ENCODE data around the gene GARIN5A. TPM values are rescaled to one million over a fixed set of nuclear protein-coding genes. Genes with fewer than 3 reads are reported as not detected.

GARIN5A gene
- total RNA-seq, 2 donors from 2014 or later, result 0.76 TPM; not detected in 1

- Mint-ChIP-seq H3K27ac (peak overlapping the region; percentile 52), H3K36me3 (ENCODE audit: insufficient read depth in 2 of 2) (no peaks in the 10 kb centered on the region), H3K4me1 (ENCODE audit: low read depth) (peaks cover 16% of the 10 kb centered on the region), H3K27me3 (ENCODE audit: low read depth) (peaks cover 18% of the 10 kb centered on the region), H3K9me3 (no peaks in the 10 kb centered on the region), H3K4me3 (no peak overlapping the region)
- DNase-seq (no peak), ATAC-seq (replicated peaks in 1 of 2) (no peak)
Observed at GRCh38 chr19:50512999-50513745, 36.5 kb upstream of the GARIN5A start.

GRCh38 chr19:50512112-50512998 is 35.7 kb upstream of the GARIN5A start:
- Mint-ChIP-seq H3K4me1 (ENCODE audit: low read depth) (peaks cover 16% of the 10 kb centered on the region), H3K27ac (no peak overlapping the region), H3K27me3 (ENCODE audit: low read depth) (peaks cover 18% of the 10 kb centered on the region), H3K4me3 (no peak overlapping the region), H3K36me3 (ENCODE audit: insufficient read depth in 2 of 2) (no peaks in the 10 kb centered on the region), H3K9me3 (no peaks in the 10 kb centered on the region)
- ATAC-seq (replicated peaks in 1 of 2) (no peak), DNase-seq (no peak)

GRCh38 chr19:50511069-50511822 is 34.6 kb upstream of the GARIN5A start, which contains the start of gene JOSD2:
Gene JOSD2 (minus strand): TSS chr19:50511191. CDS start chr19:50510431, 760 bp downstream.
- no peaks in the 10 kb centered on the region for H3K36me3 Mint-ChIP-seq (ENCODE audit: insufficient read depth in 2 of 2)
- H3K27ac Mint-ChIP-seq, result peak within 1 kb of the TSS; percentile 74
- no peaks in the 10 kb centered on the region for H3K9me3 Mint-ChIP-seq
- peak; percentile 92 to 93 for ATAC-seq (replicated peaks in 1 of 2)
- peaks cover 16% of the 10 kb centered on the region for H3K4me1 Mint-ChIP-seq (ENCODE audit: low read depth)
- H3K4me3 Mint-ChIP-seq, result peak within 1 kb of the TSS; percentile 72 to 76
- H3K27me3 Mint-ChIP-seq (ENCODE audit: low read depth), result peaks cover 17% of the 10 kb centered on the region
- peak; percentile 95 to 97 for DNase-seq

- Mint-ChIP-seq H3K36me3 (ENCODE audit: insufficient read depth in 2 of 2) (peaks cover 0 to 1% of the 10 kb centered on the region in 2 donors), H3K9me3 (no peaks in the 10 kb centered on the region), H3K4me3 (peak overlapping the region; percentile 72 to 76), H3K27ac (peak overlapping the region; percentile 74), H3K4me1 (ENCODE audit: low read depth) (peaks cover 16% of the 10 kb centered on the region), H3K27me3 (ENCODE audit: low read depth) (peaks cover 11% of the 10 kb centered on the region)
- DNase-seq (no peak), ATAC-seq (replicated peaks in 1 of 2) (no peak)
Observed at GRCh38 chr19:50510700-50511068, 34.0 kb upstream of the GARIN5A start.

- no peak for ATAC-seq (replicated peaks in 1 of 2)
- peak overlapping the region; percentile 74 for H3K27ac Mint-ChIP-seq
- H3K27me3 Mint-ChIP-seq (ENCODE audit: low read depth), result peaks cover 9% of the 10 kb centered on the region
- H3K4me1 Mint-ChIP-seq (ENCODE audit: low read depth), result peaks cover 16% of the 10 kb centered on the region
- no peak for DNase-seq
- H3K9me3 Mint-ChIP-seq, result no peaks in the 10 kb centered on the region
- peaks cover 0 to 4% of the 10 kb centered on the region in 2 donors for H3K36me3 Mint-ChIP-seq (ENCODE audit: insufficient read depth in 2 of 2)
- peak overlapping the region; percentile 72 to 76 for H3K4me3 Mint-ChIP-seq
Observed at GRCh38 chr19:50510121-50510670, 33.5 kb upstream of the GARIN5A start.

- Mint-ChIP-seq H3K27ac (peak overlapping the region; percentile 6), H3K9me3 (no peaks in the 10 kb centered on the region), H3K36me3 (ENCODE audit: insufficient read depth in 2 of 2) (peaks cover 0 to 4% of the 10 kb centered on the region in 2 donors), H3K4me3 (peak overlapping the region; percentile 39 to 76), H3K4me1 (ENCODE audit: low read depth) (peaks cover 16% of the 10 kb centered on the region), H3K27me3 (ENCODE audit: low read depth) (peaks cover 3% of the 10 kb centered on the region)
- ATAC-seq (replicated peaks in 1 of 2) (no peak), DNase-seq (no peak)
Observed at GRCh38 chr19:50509366-50509765, 32.7 kb upstream of the GARIN5A start.

GRCh38 chr19:50508843-50509190 is 32.2 kb upstream of the GARIN5A start:
- no peaks in the 10 kb centered on the region for H3K27me3 Mint-ChIP-seq (ENCODE audit: low read depth)
- no peaks in the 10 kb centered on the region for H3K9me3 Mint-ChIP-seq
- no peak overlapping the region for H3K27ac Mint-ChIP-seq
- DNase-seq, result no peak
- H3K4me1 Mint-ChIP-seq (ENCODE audit: low read depth), result peaks cover 16% of the 10 kb centered on the region
- H3K4me3 Mint-ChIP-seq, result peak overlapping the region in 1 of 2 donors; percentile 7
- H3K36me3 Mint-ChIP-seq (ENCODE audit: insufficient read depth in 2 of 2), result peaks cover 0 to 4% of the 10 kb centered on the region in 2 donors
- ATAC-seq (replicated peaks in 1 of 2), result no peak

GRCh38 chr19:50507376-50507775 is 30.7 kb upstream of the GARIN5A start:
- Mint-ChIP-seq H3K27me3 (ENCODE audit: low read depth) (no peaks in the 10 kb centered on the region), H3K36me3 (ENCODE audit: insufficient read depth in 2 of 2) (peaks cover 0 to 4% of the 10 kb centered on the region in 2 donors), H3K4me3 (no peak overlapping the region), H3K4me1 (ENCODE audit: low read depth) (peaks cover 16% of the 10 kb centered on the region), H3K9me3 (no peaks in the 10 kb centered on the region), H3K27ac (no peak overlapping the region)
- no peak for ATAC-seq (replicated peaks in 1 of 2)
- DNase-seq, result no peak

GRCh38 chr19:50506700-50507099 is 30.1 kb upstream of the GARIN5A start:
- DNase-seq (no peak), ATAC-seq (replicated peaks in 1 of 2) (no peak)
- peaks cover 0 to 4% of the 10 kb centered on the region in 2 donors for H3K36me3 Mint-ChIP-seq (ENCODE audit: insufficient read depth in 2 of 2)
- H3K4me3 Mint-ChIP-seq, result no peak overlapping the region
- H3K4me1 Mint-ChIP-seq (ENCODE audit: low read depth), result peaks cover 15% of the 10 kb centered on the region
- H3K9me3 Mint-ChIP-seq, result no peaks in the 10 kb centered on the region
- no peaks in the 10 kb centered on the region for H3K27me3 Mint-ChIP-seq (ENCODE audit: low read depth)
- no peak overlapping the region for H3K27ac Mint-ChIP-seq

- DNase-seq (no peak), ATAC-seq (replicated peaks in 1 of 2) (no peak)
- no peak overlapping the region for H3K27ac Mint-ChIP-seq
- H3K36me3 Mint-ChIP-seq (ENCODE audit: insufficient read depth in 2 of 2), result peaks cover 0 to 4% of the 10 kb centered on the region in 2 donors
- peaks cover 9% of the 10 kb centered on the region for H3K4me1 Mint-ChIP-seq (ENCODE audit: low read depth)
- no peak overlapping the region for H3K4me3 Mint-ChIP-seq
- no peaks in the 10 kb centered on the region for H3K9me3 Mint-ChIP-seq
- no peaks in the 10 kb centered on the region for H3K27me3 Mint-ChIP-seq (ENCODE audit: low read depth)
Observed at GRCh38 chr19:50505856-50506611, 29.4 kb upstream of the GARIN5A start.

- Mint-ChIP-seq H3K36me3 (ENCODE audit: insufficient read depth in 2 of 2) (peaks cover 0 to 4% of the 10 kb centered on the region in 2 donors), H3K4me1 (ENCODE audit: low read depth) (no peaks in the 10 kb centered on the region), H3K27me3 (ENCODE audit: low read depth) (no peaks in the 10 kb centered on the region), H3K4me3 (no peak overlapping the region), H3K27ac (no peak overlapping the region), H3K9me3 (no peaks in the 10 kb centered on the region)
- no peak for DNase-seq
- ATAC-seq (replicated peaks in 1 of 2), result peak in 1 of 2 donors; percentile 24
Observed at GRCh38 chr19:50501568-50502475, 25.2 kb upstream of the GARIN5A start.
